NCI-H1105 (cell line): ENCODE data around the gene AP3D1.

ENCODE experiments used
- DNase-seq: peaks from one replicate; lab custom pipeline; 2025; lab: John Stamatoyannopoulos, UW

AP3D1 gene

DNA sequence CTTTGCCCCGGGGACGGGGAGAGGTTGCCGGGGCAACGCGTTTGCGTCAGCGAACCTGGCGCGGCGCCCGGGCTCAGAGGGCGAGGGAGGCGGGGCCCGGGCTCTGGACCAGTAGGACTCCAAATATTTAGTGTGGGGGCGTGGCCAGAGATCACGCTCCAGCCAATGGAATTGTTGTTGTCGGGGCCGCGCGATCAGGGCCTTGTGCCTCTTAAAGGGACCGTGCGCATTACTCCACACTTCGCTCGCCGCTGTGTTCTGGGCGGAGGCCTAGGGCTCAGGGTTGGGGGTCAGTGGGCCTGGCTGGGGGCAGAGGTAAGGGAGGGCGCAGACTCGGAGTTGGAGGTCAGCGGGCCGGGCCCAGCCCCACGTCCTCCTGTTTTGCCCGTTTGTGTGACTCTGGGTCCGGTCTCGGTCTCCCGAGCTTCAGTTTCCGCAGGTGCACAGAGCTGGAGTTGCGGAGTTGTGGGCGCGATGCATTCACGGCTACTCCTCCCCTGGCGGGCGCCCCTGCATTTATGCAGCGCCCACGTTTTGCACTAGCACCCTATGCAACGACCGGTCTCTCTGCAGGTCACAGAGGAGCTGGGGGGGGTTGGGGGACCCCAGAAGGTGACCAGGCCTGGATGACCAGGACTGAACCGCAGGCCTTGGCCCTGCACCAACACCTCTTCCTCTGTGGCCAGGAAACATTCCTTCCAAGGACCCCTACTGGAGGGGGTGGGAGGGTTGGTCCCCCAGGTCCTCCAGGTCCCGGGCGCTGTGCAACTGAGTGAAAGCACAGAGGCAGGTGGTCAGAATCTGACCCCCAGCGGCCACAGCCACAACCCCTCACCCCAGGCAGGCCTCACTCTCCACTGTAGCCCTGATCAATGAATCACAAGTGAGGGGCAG, 89.6 kb downstream of the AP3D1 start:
- peak; percentile 99 for DNase-seq

- no peak for DNase-seq
Measured at GRCh38 chr19:2060884-2061494, 90.4 kb downstream of the AP3D1 start.

- DNase-seq, result no peak
Measured at GRCh38 chr19:2059422-2060201, 91.8 kb downstream of the AP3D1 start.

DNA sequence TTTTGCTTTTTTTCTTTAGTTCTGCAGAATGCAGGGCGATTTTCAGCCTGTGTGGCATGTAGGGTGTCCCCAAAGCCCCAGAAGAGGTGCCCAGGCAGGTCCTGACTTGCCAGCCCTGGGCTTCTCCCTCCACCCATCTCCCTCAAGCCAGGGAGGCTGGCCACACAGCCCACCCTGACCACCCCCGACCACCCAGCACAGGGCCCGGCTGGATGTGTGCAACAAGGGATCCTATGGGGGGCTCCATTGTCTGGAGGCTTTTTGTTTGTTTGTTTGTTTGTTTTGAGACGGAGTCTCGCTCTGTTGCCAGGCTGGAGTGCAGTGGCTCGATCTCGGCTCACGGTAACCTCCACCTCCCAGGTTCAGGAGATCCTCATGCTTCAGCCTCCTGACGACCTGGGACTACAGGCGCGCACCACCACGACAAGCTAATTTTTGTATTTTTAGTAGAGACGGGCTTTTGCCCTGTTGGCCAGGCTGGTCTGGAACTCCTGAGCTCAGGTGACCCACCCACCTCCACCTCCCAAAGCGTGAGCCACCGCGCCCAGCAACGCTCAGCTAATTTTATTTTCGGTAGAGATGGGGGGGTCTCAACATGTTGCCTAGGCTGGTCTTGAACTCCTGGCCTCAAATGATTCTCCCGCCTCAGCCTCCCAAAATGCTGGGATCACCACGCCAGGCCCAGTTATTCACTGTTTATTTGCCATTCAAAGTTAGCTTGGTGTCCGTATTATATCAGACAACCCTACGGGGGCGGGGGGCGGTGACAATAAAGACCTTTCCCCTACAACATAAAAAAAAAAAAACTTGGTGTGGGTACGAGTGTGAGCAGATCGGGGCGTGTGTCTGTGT, 92.6 kb downstream of the AP3D1 start:
- no peak for DNase-seq

DNA sequence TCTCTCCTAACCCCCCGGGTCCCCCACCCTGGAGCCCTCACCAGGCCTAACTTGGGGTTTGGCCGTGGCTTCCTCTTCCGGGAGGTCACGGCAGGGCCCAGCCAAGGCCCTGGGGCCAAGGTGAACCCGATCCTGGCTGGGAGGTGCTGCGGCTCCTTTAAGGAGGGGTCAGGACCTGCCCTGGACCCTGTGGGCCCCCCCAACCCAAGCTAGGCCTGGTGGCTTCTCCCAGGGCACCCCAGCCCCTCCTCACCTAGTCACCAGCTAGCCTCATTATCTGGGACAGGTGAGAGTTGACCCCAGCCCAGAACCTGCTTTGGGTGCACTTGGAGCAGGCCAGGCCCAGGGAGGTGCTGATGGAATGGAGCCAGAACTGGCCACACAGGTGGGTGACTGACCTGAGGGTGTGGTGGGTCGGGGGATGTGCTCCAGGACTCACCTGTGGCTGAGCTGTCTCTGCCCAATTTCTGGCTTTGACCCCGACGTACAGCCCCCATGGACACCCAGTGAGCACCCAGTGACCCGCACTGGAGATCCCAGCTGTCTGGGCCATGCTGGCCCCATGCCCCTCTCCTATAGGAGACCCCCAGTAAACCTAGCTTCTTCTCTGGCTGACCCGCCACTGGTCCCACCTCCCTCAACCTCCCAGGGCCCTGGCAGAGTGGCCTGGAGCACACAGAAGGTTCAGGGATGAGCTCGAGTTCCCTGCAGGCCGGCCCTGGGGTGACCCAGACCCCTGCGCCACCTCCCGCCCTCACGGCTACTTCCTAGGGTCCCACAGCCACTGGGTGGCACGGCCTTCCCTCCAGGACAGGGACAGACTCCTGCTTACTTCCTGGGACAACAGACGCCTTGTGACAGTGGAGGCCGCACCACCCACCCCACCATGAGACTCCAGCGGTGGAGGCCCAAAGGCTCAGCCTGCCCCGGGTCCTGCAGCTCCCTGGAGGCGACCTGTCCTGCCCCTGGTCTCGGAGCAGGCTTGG, 93.6 kb downstream of the AP3D1 start:
- DNase-seq, result no peak

- DNase-seq, result no peak
Measured at GRCh38 chr19:2056837-2057192, 94.6 kb downstream of the AP3D1 start.

- DNase-seq, result no peak
Measured at GRCh38 chr19:2055931-2056836, 95.2 kb downstream of the AP3D1 start.

GRCh38 chr19:2054763-2055162, 96.6 kb downstream of the AP3D1 start:
- DNase-seq, result no peak

DNA sequence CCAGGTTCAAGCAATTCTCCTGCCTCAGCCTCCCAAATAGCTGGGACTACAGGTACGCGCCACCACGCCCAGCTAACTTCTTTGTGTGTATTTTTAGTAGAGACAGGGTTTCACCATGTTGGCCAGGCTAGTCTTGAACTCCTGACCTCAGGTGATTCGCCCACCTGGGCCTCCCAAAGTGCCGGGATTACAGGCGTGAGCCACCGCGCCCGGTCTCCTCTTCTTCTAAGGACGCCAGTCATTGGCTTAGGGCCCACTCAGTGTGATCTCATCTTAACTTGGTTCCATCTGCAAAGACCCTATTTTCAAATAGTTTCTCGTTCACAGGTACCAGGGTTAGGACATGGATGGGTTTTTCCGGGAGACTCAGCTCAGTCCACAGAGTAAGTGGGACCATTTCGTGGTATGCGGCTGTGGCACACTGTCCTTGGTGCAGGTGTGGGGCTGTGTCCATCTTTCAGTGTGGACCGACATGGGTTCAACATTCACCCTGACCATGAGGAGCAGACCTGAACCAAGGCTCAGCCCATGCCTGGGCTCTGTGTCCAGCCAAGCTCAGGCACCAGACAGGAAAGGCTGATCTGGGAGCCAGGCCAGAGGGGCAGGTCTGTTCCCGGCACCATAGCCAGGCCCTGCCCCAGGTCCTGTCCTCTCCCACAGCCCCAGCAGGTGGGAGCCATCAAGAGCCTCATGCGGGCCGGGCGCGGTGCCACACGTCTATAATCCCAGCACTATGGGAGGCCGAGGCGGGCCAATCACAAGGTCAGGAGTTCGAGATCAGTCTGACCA, 97.6 kb downstream of the AP3D1 start:
- DNase-seq, result no peak

DNA sequence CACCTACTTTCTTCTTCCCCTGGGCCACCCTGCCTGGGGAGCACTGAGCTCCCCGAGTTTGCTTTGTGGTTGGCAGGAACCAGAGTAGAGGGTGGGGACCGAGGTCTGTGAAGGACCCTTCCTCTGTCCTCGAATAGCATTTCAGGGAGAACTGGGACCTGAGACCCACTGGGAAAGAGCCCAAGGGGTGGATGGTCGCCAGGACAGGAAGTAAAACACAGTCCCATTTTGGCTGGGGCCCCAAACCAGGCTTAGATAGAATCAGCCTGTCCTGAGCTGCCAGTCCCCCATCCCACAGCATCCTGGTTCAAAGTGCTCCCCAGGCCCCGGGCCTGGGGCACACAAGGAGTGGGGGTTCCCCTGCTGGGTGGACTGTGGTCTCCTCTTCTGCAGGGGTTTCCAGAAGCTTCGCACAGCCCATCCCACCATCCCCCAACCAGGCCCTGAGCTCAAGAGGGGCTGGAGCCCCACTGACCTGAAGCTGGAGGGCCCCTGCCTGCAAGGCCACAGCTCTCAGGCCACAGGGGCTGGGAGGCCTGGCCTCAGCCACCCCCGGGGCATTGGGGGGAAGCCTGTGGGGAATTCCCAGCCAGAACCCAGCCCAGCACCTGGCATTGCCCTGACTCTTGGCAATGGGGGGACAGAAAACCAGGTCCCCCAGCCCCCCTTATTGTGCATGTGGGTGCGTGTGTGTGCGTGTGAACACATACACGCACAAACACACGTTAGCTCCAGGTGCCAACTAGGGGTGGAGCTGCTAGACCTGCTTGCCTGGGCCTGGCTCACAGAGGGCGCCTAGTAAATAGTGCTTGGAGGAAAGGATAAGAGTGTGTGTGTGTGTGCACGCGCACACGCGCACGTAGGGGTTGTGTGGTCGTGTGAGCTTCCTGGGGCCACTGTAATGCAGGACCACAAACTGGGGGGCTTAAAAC, 99.3 kb downstream of the AP3D1 start:
- DNase-seq, result no peak

DNA sequence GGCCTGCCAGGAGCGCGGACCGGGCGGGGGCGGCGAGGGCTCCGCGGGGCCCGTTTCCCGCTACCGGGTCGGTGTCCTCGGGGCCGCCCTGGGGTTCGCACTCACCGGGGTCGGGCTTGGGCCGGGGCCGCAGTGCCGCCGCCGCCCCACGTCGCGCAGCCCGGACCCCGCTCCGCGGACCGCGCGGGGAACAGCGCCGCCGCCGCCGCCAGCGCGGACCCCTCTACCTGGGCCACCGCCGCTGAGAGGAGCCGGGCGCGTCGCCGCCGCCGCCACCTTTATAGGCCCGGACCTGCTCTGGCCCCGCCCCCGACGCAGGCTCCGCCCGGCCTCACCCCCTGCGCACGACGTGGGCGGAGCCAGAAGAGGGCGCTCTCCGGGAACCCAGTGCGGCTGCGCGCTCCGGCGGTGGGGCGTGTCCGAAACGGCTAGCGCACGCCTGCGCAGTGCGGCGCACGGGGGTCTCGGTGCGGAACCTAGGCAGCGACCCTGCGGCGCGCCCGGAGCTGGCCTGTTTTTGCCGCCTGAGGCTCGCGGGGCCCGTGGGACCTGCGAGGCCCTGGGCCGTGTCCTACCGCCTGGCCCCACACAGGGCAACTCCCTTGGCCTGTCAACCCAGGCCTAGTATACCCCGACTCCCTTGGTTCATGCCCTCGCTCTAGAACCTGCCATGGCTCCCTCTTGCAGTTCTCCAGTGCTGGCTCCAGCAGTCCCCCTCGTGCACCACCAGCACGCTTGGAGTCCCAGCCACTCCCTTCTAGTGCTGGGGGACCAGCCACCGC, 100.2 kb downstream of the AP3D1 start, which contains the start of gene MKNK2:
TSS of gene MKNK2 (minus strand) at position 254 of the 782 bp plus-strand sequence. CDS start 393 bp downstream, outside the sequence.
- DNase-seq, result peak; percentile 86
